A673 (cell line): ENCODE results near the gene ERP27.

Experiments
- CTCF ChIP-seq: fragments of 300-800, 200-600 bp; sonication (generic); conservative IDR thresholded peaks from 2 replicates; pipeline ENCODE4 v1.5.1; 2017; ENCODE audit warnings: low read depth, mild to moderate bottlenecking, antibody characterized with exemption, low read length, moderate library complexity, mixed read lengths
- EZH2 ChIP-seq: fragments of 200-600 bp; sonication (generic); IDR thresholded peaks from 2 replicates; pipeline ENCODE4 v1.6.1; 2017; ENCODE audit warnings: borderline replicate concordance, low read depth, mild to moderate bottlenecking, mixed read lengths, antibody characterized with exemption, low read length; ENCODE audit not compliant: poor library complexity, severe bottlenecking

GRCh38 chr12:14968478-14968877 lies 30.1 kb upstream of the ERP27 start:
- TF ChIP-seq CTCF (no peak), EZH2 (no peak)
